GM11168 (cell line): ENCODE data around the gene HNRNPK.
"Not testable (repeated sequence)": the region's sequence is repeated elsewhere in the genome, so short reads cannot be mapped to it uniquely, and the experiment has no call there.

Experiments used
- in situ Hi-C: fragments of 300-500 bp; cut with MboI; formaldehyde crosslinking; loops from one replicate; pipeline ENCODE4 v1.12.0; 2022; ENCODE audit warnings: low sequenced_read_pairs; ENCODE audit not compliant: unreplicated experiment

The HNRNPK gene

GRCh38 chr9:83978992-83979811 lies 813 bp downstream of the HNRNPK start:
- in situ Hi-C loops: no loop called here

GRCh38 chr9:83977196-83977595 lies 2.8 kb downstream of the HNRNPK start:
- in situ Hi-C loops: no loop called here

GRCh38 chr9:83976372-83976771 lies 3.6 kb downstream of the HNRNPK start:
- in situ Hi-C loops: no loop called here

- in situ Hi-C loops: no loop called here
Observed at GRCh38 chr9:83975300-83975699, 4.7 kb downstream of the HNRNPK start.

GRCh38 chr9:83972286-83972685 lies 7.7 kb downstream of the HNRNPK start:
- in situ Hi-C loops: no loop called here

- in situ Hi-C loops: no loop called here
Observed at GRCh38 chr9:83971485-83971884, 8.5 kb downstream of the HNRNPK start.

GRCh38 chr9:83969602-83970001 lies 10.4 kb downstream of the HNRNPK start:
- in situ Hi-C loops: no loop called here

GRCh38 chr9:83967073-83967472 lies 12.9 kb downstream of the HNRNPK start:
- in situ Hi-C loops: no loop called here

- in situ Hi-C loops: no loop called here
Observed at GRCh38 chr9:83966209-83966582, 13.8 kb downstream of the HNRNPK start.

GRCh38 chr9:83965350-83966208 lies 14.4 kb downstream of the HNRNPK start:
- in situ Hi-C loops: no loop called here

GRCh38 chr9:83964973-83965349 lies 15.1 kb downstream of the HNRNPK start:
- in situ Hi-C loops: no loop called here

- in situ Hi-C loops: no loop called here
Observed at GRCh38 chr9:83962165-83962564, 17.9 kb downstream of the HNRNPK start.

- in situ Hi-C loops: no loop called here
Observed at GRCh38 chr9:83960991-83961390, 19.0 kb downstream of the HNRNPK start.

- in situ Hi-C loops: no loop called here
Observed at GRCh38 chr9:83959061-83959460, 21.0 kb downstream of the HNRNPK start.

- in situ Hi-C loops: no loop called here
Observed at GRCh38 chr9:83957248-83957513, 22.8 kb downstream of the HNRNPK start.

- in situ Hi-C loops: no loop called here
Observed at GRCh38 chr9:83956436-83957247, 23.4 kb downstream of the HNRNPK start.

GRCh38 chr9:83956086-83956435 lies 24.0 kb downstream of the HNRNPK start:
- in situ Hi-C loops: no loop called here

- in situ Hi-C loops: not testable (repeated sequence)
Observed at GRCh38 chr9:83948096-83948495, 31.9 kb downstream of the HNRNPK start.

- in situ Hi-C loops: loop anchor here (5.0 kb wide), 1 partner anchor 322 kb away; no protein-coding TSS in a partner anchor
Observed at GRCh38 chr9:83940590-83941303, 39.3 kb downstream of the HNRNPK start.

- in situ Hi-C loops: loop anchor here (5.0 kb wide), 1 partner anchor 234 kb away; no protein-coding TSS in a partner anchor
Observed at GRCh38 chr9:83937861-83938455, 42.1 kb downstream of the HNRNPK start.
